Testis (tissue), 2 donors: Measurements from ENCODE around the gene GART.

Source experiments
- POLR2A ChIP-seq: fragments of 450-650 bp; IDR thresholded peaks from one replicate; pipeline ENCODE4 v1.6.1; 2017; ENCODE audit warnings: antibody characterized with exemption, mild to moderate bottlenecking, moderate library complexity
- TF ChIP-seq, protein P1 (sequence below), 3 experiments: fragments of 450-650 bp in 2 of 3; fragments of 200-600 bp in 1 of 3; sonication (generic) in 1 of 3; IDR thresholded peaks; one replicate each; pipeline ENCODE4 v1.5.1; 2016 to 2019; ENCODE audit warnings: antibody characterized with exemption in 3 of 3, mild to moderate bottlenecking in 2 of 3, moderate library complexity in 1 of 3

GRCh38 chr21:33578214-33578613 is 36.3 kb upstream of the GART start:
- TF ChIP-seq, protein P1, sequence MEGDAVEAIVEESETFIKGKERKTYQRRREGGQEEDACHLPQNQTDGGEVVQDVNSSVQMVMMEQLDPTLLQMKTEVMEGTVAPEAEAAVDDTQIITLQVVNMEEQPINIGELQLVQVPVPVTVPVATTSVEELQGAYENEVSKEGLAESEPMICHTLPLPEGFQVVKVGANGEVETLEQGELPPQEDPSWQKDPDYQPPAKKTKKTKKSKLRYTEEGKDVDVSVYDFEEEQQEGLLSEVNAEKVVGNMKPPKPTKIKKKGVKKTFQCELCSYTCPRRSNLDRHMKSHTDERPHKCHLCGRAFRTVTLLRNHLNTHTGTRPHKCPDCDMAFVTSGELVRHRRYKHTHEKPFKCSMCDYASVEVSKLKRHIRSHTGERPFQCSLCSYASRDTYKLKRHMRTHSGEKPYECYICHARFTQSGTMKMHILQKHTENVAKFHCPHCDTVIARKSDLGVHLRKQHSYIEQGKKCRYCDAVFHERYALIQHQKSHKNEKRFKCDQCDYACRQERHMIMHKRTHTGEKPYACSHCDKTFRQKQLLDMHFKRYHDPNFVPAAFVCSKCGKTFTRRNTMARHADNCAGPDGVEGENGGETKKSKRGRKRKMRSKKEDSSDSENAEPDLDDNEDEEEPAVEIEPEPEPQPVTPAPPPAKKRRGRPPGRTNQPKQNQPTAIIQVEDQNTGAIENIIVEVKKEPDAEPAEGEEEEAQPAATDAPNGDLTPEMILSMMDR (IDR thresholded peaks at IDR 0.05) = no peak
- TF ChIP-seq POLR2A = no peak
